EL (cell line): ENCODE measurements around the gene NPHS1.
A peak's percentile ranks its signal among the peaks of the same experiment; 100 is the strongest.
"Not testable (repeated sequence)": the region's sequence is repeated elsewhere in the genome, so short reads cannot be mapped to it uniquely, and the experiment has no call there.

Experiments used
- DNase-seq: peaks from one replicate; pipeline ENCODE4 v3.0.0-alpha.2; 2016

NPHS1 gene

DNA sequence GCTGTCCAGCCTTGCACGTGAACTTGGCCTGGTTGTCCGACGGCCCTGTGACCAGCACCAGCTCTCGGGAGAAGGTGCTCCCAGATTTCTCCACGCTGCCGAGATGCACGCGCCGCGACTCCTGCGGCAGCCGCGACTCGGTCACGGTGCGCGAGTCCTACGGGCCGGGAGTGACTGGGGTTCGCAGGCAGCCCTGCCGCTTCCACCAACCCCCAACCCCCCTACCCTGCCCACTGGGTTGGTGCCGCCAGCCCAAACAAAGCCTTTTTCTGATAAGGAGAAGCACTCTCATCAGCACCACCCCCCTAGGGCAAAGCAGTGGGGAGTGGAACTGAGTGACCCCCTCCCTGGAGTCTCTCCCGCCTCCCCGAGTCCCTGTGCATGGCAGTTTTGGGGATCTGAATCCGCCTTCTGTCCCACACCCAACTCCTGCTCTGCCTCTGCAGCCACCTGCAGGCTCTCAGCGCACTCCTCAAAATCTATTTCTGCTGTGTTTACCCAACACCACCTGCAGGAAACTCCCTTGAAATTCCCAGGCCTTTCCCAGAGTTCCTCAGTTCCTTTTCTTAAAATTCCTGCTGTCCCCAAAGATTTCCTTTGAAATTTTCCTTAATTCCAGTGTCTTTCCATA lies 6.2 kb downstream of the NPHS1 start:
- no peak for DNase-seq

DNA sequence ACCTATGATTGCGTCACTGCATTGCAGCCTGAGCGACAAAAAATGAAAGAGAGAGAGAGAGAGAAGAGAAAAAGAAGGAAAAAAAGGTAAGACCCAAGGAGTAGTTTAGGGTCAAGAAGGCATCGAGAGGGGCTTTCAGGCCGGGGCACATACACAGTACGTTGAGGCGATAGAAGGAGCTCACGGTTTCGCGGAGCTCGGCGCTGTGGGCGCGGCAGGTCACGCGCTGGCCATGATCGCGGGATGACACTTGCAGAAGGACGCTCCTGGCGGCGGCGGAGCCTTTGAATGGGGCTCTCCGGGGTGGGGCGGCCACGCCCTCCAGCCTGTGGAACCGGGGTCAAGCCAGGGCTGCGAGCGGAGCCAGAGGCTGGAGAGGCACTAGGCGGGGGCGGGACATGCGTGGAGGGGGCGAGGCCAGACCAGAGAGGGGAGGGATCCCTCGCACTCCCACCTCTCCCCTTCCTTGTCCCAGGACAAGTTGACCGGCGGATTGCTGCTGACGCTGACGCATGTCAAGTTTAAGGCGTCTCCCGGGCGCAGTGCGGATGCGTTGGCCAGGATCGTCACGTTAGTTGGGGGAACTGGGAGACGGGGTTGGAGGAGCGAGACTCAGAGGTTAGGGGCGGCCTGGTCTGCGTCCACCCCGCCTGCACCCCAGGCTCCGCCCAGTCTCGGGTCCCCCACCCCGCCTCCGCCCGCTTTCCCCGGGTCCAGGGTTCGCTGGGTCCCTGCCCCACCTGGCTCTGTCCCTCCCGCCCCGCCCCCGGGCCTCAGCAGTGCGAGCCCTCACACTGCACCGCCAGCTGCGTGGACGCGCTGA lies 6.9 kb downstream of the NPHS1 start:
- DNase-seq, result no peak

DNA sequence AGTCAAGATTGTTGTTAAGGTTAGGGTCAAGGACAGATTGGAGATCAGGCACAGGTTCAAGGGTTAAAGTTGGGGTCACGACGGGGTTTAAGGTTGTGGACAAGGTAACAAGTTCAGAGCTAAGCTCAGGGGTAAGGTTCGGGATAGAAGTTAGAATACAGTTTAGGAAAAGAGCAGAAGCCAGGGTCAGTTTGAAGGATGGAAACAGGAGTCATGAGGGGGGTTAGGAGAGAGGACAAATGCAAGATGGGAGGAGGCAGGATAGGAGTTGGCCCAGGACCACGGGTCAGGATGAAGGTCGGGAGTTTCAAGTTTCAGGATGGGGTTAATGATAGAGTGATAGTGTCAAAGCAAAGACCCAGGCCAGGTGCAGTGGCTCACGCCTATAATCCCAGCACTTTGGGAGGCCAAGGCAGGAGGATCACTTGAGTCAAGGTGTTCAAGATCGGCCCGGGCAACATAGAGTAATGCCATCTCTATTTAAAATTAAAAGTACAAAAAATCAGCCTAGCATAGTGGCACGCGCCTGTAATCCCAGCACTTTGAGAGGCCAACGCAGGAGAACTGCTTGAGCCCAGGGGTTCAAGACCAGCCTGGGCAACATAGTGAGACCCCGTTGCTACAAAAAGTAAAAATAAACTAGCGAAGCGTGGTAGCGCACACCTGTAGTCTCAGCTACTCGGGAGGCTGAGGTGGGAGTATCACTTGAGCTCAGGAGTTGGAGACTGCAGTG lies 7.7 kb downstream of the NPHS1 start:
- no peak for DNase-seq

DNA sequence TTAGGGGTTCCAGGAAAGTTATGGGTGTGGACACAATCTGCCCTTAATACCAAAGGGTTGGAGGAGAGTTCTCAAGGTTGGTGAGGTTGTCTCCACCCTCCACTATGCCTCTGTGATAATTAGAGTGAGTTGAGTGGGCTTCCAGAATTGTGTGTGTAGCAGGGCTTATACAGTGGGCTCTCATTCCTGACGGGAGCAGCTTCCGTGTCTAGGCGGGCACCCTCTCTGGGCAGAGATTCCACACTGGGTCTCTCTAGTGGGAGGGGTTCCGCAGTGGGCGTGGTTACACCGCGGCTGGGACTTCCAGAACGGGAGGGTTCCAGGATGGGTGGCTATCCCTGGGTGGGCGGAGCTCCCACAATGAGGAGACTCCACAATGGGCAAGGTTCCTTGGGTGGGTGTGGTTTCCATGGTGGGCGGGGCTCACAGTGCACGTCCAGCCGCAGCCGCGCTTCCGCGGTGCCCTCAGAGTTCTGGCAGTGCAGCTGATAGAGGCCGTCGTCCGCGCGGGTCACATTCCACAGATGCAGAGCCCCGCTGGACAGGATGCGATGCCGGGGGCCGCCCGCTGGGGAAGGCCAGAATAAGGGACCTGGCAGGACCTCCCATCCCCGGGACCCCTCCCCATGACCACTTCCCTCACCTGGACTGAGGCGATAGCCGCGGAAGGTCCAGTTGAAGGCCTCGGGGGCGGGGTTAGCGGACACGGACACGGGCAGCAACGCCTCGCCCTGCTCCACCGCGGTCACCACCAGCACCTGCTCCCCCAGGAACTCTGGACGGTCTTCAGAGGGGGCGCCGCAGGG lies 8.4 kb downstream of the NPHS1 start:
- DNase-seq, result peak; percentile 27

DNA sequence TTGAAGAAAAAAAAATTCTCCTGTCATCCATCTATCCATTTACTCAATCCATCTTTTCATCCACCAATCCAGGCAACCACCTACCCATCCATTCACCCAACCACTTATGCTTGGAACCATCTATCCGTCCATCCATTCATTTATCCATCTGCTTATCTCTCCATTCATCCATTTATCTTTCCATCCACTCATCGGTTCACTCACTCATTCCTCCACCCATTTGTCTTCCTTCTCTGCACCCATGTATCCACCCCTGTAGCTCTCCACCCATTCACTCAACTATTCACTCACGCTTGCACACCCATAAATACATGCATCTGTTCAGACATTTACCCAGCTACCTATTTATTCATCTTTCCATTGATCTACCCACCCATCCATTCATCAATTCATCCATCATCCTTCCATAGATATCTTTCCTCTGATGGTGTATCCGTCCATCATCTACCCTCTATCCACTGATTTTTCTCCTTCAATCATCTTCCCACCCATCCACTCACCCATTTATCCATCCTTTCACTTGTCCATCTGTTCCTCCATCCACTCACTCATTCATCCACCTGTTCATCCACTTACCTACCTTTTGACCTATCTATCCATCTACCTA lies 9.5 kb downstream of the NPHS1 start:
- no peak for DNase-seq

DNA sequence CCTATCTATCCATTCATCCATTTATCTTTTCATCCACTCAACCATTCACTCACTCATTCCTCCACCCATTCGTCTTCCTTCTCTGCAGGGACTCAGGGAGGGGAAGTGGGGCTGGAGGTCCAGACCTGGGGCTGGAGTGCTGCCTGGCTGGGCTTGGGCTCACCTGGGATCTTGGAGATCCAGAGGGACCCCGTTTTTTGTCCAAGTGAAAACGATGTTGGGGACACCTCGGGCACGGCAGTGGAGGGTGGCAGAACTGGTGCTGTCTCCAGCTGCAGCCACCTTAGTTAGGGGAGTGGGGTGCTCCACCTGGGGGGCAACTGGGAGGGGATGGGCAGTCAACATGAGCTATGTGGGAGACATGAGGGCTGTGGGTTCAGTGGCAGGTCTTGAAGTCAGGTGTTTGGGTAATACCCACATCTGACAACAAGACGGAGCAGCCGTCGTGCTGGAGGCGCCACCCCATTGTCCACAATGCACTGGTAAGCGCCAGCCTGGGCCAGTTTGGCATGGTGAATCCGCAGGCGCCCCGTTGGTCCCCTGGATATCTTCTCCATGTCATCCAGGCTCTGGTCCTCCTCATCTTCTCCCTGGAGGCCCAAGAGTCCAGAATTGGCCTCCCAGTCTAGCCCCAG lies 10.2 kb downstream of the NPHS1 start:
- DNase-seq, result no peak

DNA sequence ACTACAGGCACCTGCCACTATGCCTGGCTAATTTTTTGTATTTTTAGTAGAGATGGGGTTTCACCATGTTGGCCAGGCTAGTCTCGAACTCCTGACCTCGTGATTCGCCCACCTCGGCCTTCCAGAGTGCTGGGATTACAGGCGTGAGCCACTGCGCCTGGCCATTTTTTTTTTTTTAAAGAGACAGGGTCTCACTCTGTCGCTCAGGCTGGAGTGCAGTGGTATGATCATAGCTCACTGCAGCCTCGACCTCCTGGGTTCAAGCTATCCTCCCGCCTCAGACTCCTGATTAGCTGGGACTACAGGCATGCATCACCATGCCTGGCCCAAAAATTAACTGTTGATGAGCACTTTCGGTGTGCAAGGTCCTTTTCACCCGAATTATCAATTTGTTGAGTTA lies 16.2 kb downstream of the NPHS1 start:
- DNase-seq, result not testable (repeated sequence)

DNA sequence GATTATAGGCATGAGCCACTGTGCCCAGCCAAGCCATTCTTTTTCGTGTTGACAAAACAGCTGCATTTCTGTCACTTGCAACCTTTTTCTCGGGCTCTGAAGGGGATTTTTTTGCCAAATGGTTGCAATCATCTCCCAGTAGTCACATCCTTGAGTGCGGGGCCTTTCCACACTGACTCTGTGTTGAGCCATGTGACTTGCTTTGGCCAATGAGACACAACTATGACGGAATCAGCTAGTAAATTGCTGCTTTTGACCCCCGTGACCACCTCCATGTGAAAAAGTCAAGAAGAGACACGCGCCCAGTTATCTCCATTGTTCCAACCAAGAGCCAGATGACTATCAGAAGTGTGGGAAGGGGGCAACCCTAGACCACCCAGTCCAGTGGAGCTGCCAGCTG lies 18.3 kb downstream of the NPHS1 start:
- DNase-seq, result no peak

DNA sequence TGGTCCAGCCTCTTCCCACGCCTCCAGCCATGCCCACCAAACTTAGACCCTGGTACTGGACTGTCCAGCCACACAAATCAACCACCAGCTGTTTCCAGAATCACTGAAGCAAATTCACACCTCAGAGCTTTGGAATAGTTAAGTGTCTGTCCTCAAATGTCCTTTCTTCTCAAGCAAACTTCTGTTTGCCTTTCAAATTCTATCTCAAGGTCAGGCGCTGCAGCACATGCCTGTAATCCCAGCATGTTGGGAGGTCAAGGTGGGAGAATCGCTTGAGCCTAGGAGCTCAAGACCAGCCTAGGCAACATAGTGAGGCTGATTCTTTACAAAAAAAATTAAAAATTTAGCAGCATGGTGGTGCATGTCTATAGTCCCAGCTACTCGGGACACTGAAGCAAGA lies 20.2 kb downstream of the NPHS1 start:
- no peak for DNase-seq

DNA sequence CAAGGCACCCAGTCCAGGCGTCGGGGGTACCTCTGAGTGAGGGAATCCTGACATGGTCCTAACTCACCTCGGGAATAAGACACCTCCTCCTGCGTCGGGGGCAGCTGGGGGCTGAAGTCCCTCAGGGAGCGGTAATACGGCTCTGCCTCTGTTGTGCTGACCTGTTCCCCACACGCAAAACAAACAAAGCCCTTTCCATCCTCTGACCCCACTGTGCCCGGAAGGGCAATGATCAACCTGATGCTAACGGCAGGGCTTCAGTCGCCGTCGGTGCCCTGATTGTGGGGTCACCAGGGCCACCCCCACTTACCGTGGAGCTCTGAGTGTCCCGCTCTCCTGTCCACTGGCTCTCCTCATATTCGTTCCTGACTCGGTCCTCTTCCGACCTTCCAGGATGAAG lies 21.3 kb downstream of the NPHS1 start:
- DNase-seq, result no peak

DNA sequence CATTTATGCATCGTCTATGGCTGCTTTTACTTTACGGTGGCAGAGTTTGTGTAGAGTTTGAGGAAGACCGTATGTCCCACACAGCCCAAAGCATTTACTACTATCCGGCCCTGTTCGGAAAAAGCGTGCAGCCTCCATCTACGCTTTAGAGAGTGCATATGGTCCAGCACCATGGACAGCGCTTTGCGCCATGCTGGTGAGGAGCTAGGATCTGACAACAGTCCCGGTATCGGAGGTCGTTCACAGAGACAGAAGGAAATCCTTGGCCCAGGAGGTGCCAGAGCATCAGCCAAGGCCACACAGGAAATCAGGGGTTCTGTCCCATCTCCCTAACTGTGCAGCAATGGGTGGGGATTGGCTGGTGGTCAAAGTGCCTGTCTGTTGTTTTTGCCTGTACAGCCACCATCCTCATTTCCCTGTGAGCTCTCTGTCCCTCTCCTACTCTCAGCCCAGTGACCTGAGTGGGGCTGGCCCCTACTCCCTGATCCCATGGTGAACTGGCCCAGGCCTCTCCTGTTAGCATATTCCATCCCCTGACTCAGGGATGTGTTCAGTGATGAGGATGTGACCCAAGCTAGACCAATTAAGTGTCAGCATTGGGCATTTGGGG lies 23.5 kb downstream of the NPHS1 start:
- peak; percentile 51 for DNase-seq

DNA sequence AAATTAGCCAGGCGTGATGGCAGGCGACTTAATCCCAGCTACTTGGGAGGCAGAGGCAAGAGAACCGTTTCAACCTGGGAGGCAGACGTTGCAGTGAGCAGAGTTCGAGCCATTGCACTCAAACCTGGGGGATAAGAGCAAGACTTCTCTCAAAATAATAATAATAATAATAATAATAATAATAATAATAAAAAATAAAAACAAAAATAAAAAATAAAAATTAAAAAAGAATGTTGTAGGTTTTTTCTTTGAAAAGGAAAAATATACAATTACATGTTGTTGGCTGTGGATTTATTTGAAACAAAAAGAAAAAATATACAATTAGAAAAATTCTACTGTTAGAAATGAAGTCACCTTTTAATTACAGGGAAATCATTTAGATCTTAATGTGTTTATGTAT lies 28.2 kb downstream of the NPHS1 start:
- DNase-seq, result no peak

DNA sequence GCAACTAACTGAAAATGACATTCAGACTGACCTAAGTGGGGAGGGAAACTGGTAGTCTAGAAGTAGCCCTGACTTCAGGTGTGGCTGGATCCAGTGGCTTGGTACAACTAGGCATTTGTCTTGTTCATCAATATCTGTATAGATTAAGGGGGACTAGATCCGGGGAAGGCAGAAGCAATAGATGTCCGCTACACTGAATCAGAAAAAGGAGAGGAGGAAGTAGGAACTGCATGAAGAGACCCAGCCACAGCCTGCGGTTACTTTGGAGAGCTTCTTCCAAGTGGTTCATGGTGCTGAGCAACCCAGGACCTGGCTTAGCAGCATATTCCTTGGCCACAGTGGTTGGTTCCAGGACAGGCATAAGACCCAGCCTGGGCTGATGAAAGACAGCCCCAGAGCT lies 29.7 kb downstream of the NPHS1 start:
- no peak for DNase-seq

DNA sequence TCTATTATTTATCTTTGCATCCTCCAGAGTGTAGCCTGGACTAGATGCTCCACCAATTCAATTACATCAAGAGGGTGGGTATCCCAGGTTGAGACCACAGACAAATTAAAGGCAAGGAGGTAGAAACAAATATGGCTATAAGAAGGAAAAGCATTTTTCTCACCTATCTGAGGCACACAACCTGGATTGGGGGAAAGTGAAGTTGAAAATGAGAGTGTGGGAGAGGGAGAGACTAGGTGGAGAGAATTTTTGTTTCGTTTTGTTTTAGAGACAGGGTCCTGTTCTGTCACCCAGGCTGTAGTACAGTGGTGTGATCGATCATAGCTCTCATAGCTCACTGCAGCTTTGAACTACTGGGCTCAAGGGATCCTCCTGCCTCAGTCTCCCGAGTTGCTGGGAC lies 33.9 kb downstream of the NPHS1 start:
- no peak for DNase-seq

DNA sequence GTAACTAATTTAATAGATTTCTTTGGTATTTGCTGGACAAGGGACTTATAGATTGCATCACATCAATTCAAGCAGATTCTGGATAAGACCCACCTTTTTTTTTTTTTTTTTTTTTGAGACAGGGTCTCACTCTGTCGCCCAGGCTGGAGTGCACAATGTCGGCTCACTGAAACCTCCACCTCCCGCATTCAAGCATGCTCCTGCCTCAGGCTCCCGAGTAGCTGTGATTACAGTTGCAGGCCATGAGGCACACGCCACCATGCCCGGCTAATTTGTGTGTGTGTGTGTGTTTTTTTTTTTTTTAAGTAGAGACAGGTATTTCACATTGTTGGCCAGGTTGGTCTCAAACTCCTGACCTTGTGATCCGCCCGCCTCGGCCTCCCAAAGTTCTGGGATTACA lies 35.5 kb downstream of the NPHS1 start:
- no peak for DNase-seq

DNA sequence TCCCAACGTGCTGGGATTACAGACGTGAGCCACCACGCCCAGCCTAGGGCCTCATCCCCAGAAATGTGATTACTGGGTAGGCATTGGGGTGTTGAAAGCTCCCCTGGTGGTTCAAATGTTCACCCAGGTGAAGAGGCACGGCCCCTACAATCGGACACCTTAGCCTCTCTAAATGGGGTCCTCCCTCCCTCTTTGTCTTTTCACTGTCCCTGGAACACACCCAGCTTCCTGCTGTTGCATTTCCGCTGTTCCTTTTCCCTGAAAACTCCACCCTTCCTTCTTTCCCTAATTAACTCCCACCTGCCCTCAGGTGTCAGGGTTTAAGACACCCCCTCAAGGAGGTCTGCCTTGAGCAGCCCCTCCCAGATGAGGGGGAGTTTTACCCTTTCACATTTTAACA lies 36.0 kb downstream of the NPHS1 start:
- DNase-seq, result no peak

DNA sequence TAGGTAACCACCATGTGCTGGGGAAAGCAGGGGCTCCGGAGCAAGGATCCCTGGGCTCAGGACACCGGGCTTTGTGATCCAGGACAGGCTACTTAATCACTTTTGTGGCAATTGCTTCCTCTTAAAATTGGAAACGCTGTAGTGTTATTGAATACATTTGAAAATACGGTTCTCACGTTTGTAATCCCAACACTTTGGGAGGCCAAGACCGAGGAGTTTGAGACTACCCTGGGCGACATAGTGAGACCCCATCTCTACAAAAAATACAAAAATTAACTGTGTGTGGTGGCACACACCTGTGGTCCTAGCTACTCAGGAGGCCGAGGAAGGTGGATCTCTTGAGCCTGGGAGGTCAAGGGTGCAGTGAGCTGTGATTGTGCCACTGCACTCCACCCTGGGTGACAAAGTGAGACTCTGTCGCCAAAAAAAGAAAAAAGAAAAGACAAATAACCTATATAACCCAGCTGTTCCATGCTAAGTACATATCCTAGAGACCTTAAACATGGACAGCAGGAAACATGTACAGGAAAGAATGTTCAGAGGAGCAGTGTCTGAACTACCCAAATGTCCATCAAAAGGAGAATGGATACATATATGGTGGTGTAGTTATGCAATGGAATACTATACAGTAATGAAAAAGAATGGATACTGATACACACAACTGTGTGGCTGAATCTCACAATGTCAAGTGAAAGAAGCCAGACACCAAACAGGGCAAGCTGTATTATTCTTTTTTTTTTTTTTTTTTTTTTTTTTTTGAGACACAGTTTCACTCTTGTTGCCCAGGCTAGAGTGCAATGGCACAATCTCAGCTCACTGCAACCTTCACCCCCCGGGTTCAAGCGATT lies 39.0 kb downstream of the NPHS1 start:
- DNase-seq, result no peak

DNA sequence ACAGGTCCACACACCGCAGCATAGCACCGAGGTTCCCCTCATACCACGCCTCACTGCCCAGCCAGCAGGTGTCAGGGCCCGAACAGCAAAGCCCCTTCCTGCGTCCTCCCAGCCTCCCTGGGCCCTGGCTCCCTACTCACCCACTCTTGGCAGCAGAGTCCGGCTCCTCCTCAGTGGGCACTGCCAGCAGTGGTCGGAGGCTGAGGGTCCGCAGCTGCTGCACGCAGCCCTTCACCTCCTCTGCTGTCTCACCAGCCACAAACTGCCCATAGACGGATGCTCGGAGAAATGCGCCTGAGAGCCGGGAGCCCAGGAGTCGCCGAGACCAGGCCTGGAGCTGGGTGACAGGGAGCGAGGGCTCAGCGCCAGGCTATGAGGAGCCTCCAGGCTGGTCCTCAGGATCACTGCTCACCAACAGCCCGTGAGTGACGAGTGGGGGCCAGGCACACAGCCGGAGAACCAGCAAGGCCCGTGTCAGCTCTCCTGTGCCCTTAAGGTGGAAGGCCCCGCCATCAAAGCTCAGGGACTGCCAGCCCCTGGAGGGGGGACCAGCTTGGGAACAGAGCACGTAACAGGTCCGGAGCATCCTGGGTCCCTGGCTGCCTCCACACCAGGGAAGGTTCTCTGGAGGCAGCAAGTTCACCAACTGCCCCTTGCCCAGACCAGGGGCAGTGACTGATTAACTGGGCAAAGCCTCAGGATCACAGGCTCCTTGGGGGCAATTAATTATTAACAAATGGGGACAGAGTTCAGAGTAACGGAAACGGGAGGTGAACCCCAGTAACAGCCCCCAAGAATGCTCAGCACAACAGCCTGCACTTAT lies 39.9 kb downstream of the NPHS1 start, which contains the start of gene PRODH2:
TSS of gene PRODH2 (minus strand) at position 626 of the 823 bp plus-strand sequence. CDS start at position 586, 40 bp downstream.
- DNase-seq, result no peak

DNA sequence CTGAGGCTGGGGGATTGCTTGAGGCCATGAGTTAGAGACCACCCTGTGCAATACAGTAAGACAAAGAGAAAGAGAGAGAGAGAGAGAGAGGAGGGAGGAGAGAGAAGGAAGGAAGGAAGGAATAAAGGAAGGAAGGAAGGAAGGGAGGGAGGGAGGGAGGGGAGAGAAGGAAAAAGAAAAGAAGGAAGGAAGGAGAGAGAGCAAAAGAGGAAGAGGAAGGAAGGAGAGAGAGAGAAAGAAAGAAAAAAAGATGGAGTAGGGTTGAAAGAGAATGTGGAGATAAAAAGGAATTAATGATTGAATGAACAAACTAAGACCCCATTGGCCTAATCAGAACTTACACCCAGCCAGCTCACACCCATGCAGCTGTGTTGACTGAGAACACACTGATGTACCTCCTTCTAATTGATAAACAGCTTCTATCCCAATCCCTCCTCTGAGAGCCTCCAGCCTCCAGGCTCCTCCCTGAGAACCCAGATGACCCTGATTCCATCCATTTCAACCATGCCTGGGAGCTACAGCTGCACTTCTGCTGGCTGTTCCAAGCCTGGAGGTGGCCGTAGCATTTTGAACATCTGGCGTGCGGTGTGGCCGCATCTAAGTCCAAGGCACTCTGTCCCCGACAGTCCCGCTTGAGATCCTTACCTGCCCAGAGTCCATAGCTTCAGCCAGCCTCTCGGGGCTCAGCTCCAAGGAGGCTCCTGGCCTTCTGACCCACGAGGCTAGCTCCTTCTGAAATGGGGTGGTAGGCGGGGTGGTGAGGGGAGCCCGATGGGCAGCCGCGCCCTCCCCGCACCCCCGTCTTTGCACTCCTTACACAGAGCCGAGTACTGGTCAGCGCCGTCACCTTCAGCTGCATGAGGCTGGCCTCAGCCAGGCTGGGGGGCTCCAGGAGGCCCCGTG lies 40.7 kb downstream of the NPHS1 start:
- no peak for DNase-seq
